Kidney tubule cell (primary cell): Measurements from ENCODE around the gene SEPTIN10.
"Not testable (repeated sequence)": the region's sequence is repeated elsewhere in the genome, so short reads cannot be mapped to it uniquely, and the experiment has no call there.

Experiments
- DNase-seq: peaks from one replicate; pipeline ENCODE4 v3.0.0-alpha.2; 2018; ENCODE audit warnings: low spot score

Gene SEPTIN10

GRCh38 chr2:109542384-109542783, 71.4 kb downstream of the SEPTIN10 start:
- no peak for DNase-seq

GRCh38 chr2:109538546-109538945, 75.2 kb downstream of the SEPTIN10 start:
- peak; percentile 80 for DNase-seq

- DNase-seq: peak; percentile 19
Observed at GRCh38 chr2:109537565-109538222, 76.1 kb downstream of the SEPTIN10 start.

- not testable (repeated sequence) for DNase-seq
Observed at GRCh38 chr2:109536556-109536955, 77.2 kb downstream of the SEPTIN10 start.

GRCh38 chr2:109535217-109535946, 78.4 kb downstream of the SEPTIN10 start:
- DNase-seq: peak; percentile 37

GRCh38 chr2:109533823-109534222, 79.9 kb downstream of the SEPTIN10 start:
- DNase-seq: no peak

GRCh38 chr2:109532728-109533076, 81.1 kb downstream of the SEPTIN10 start:
- no peak for DNase-seq

GRCh38 chr2:109531896-109532727, 81.7 kb downstream of the SEPTIN10 start:
- DNase-seq: no peak

- no peak for DNase-seq
Observed at GRCh38 chr2:109531221-109531620, 82.5 kb downstream of the SEPTIN10 start.

GRCh38 chr2:109530712-109531111, 83.1 kb downstream of the SEPTIN10 start:
- no peak for DNase-seq

- no peak for DNase-seq
Observed at GRCh38 chr2:109529532-109530449, 84.0 kb downstream of the SEPTIN10 start.

GRCh38 chr2:109528811-109529501, 84.8 kb downstream of the SEPTIN10 start:
- DNase-seq: no peak

GRCh38 chr2:109527846-109528705, 85.7 kb downstream of the SEPTIN10 start:
- DNase-seq: peak; percentile 23

- no peak for DNase-seq
Observed at GRCh38 chr2:109527079-109527478, 86.7 kb downstream of the SEPTIN10 start.

- DNase-seq: no peak
Observed at GRCh38 chr2:109526442-109526970, 87.3 kb downstream of the SEPTIN10 start.

GRCh38 chr2:109525836-109526235, 87.9 kb downstream of the SEPTIN10 start:
- no peak for DNase-seq

- no peak for DNase-seq
Observed at GRCh38 chr2:109523536-109524361, 90.0 kb downstream of the SEPTIN10 start.

GRCh38 chr2:109523121-109523520, 90.6 kb downstream of the SEPTIN10 start:
- no peak for DNase-seq

- no peak for DNase-seq
Observed at GRCh38 chr2:109522063-109522374, 91.7 kb downstream of the SEPTIN10 start.
